Mucosa of descending colon (tissue), 3 donors: Measurements from ENCODE around the gene PRPF18. TPM values are rescaled to one million over a fixed set of nuclear protein-coding genes. Genes with fewer than 3 reads are reported as not detected.

ENCODE experiments used
- ATAC-seq: fragments of 200-7000 bp; cut with Tn5 transposase; one replicate; pipeline ENCODE4 v1.9.1; 2020; ENCODE audit warnings: mild to moderate bottlenecking, moderate library complexity
- DNase-seq, 3 donors: peaks; one replicate each; pipeline ENCODE4 v3.0.0-alpha.2; 2020
- H3K36me3 ChIP-seq: fragments of 200-600 bp; one replicate; pipeline ENCODE4 v1.8.0; 2021; ENCODE audit warnings: low read depth, mild to moderate bottlenecking
- H3K4me1 ChIP-seq: fragments of 200-600 bp; one replicate; pipeline ENCODE4 v1.8.0; 2021; ENCODE audit warnings: low read depth, mild to moderate bottlenecking
- H3K4me3 ChIP-seq: fragments of 200-600 bp; one replicate; pipeline ENCODE4 v1.8.0; 2021; ENCODE audit warnings: mild to moderate bottlenecking
- H3K9me3 ChIP-seq: fragments of 200-600 bp; one replicate; pipeline ENCODE4 v1.8.0; 2021; ENCODE audit warnings: mild to moderate bottlenecking
- intact Hi-C, 2 donors: fragments of 100-400 bp; cut with DNase I in 1 of 2; cut with micrococcal nuclease in 1 of 2; formaldehyde crosslinking; loops; one replicate each; pipeline versions ENCODE4 v1.11.0 to v1.11.1; 2022; cut with DNase I, micrococcal nuclease
- total RNA-seq, 3 donors: library from RNA; stranded (reverse); fragmentation: NEBNext Ultra II Directional in 2 of 3; extraction: Animal tissue kit (Norgen Biotek cat#: 25700) in 2 of 3; gene quantifications; one replicate each; pipeline versions ENCODE4 v1.2.1 to v1.2.4, GENCODE V29; 2021 to 2023
- TF ChIP-seq, protein P1 (sequence below): fragments of 200-600 bp; IDR thresholded peaks from one replicate; pipeline ENCODE4 v1.8.0; 2022; ENCODE audit warnings: antibody characterized with exemption, mild to moderate bottlenecking
- donor health status: DM: no; HTN: no; CAD: no; lungs with moderate emphysema.
- donor health status: DM: no; HTN: no; CAD: no.
- donor health status: DM: no; HTN: yes; CAD: no.

PRPF18 gene
- total RNA-seq, 3 donors from 2014 or later: 20.8 to 26.1 (median 25.9) TPM

DNA sequence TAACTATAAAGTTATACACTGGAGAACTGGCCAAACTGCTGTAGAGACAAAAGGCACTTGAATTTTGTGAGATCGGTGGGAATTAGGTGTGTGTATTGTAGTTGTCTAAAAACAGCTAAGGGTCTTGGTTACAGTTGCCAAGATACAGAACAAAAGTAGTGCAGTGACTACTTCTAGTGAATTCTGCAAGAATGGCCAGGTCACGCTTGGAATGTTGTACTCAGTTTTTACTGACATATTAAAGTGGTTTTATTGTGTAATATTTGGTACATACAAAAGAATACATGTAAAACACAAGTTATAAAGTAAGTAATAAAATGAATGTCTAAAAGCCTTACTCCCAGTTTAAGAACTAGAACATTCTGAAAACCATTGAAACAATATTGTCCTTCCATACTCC is 42.4 kb downstream of the PRPF18 start:
- Histone ChIP-seq H3K36me3 (no peaks in the 10 kb centered on the region), H3K9me3 (no peaks in the 10 kb centered on the region), H3K4me1 (no peaks in the 10 kb centered on the region), H3K4me3 (no peak overlapping the region)
- TF ChIP-seq, protein P1, sequence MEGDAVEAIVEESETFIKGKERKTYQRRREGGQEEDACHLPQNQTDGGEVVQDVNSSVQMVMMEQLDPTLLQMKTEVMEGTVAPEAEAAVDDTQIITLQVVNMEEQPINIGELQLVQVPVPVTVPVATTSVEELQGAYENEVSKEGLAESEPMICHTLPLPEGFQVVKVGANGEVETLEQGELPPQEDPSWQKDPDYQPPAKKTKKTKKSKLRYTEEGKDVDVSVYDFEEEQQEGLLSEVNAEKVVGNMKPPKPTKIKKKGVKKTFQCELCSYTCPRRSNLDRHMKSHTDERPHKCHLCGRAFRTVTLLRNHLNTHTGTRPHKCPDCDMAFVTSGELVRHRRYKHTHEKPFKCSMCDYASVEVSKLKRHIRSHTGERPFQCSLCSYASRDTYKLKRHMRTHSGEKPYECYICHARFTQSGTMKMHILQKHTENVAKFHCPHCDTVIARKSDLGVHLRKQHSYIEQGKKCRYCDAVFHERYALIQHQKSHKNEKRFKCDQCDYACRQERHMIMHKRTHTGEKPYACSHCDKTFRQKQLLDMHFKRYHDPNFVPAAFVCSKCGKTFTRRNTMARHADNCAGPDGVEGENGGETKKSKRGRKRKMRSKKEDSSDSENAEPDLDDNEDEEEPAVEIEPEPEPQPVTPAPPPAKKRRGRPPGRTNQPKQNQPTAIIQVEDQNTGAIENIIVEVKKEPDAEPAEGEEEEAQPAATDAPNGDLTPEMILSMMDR: no peak
- ATAC-seq (no peak), DNase-seq (no peak)
- intact Hi-C loops: no loop called here

DNA sequence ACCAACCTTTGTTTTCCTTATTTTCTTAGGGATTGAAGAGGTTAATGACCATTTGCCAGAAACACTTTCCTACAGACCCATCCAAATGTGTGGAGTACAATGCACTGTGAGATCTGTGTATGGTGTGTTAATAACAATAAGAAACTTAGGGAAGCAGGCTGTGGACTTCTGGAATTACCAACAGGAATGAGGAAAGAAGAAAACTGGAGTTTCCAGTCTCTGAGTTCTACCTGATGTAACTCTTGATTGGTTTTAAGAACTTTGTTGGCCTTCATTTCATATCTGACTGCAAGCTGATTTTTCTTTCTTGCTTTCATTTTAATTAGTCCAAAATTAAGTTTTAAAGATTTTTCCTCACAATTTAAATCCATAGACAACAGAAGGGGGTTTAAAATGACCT is 43.5 kb downstream of the PRPF18 start:
- H3K36me3 ChIP-seq: no peaks in the 10 kb centered on the region
- TF ChIP-seq, protein P1: no peak
- peak; percentile 34 for ATAC-seq
- H3K4me3 ChIP-seq: no peak overlapping the region
- intact Hi-C loops: no loop called here
- no peaks in the 10 kb centered on the region for H3K9me3 ChIP-seq
- DNase-seq: no peak
- no peaks in the 10 kb centered on the region for H3K4me1 ChIP-seq

DNA sequence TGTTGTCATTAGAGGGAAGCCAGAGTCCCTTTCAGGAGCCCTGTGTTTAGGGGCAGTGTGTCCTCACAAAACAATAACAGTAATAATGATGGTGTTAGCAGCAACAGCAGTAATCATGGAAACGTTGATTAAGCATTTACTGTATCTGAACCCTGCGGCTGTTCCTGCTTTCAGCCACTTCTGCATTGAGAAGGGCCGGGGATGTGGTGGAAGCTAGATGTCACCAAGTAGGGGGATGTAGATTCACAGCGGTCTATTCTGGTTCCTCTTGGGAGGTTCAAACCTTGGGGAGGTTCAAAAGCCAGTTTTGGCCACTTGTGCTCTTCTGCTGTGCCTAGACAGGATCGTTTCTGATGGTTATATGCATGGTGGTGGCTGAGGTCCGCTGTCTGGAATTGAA is 44.8 kb downstream of the PRPF18 start:
- intact Hi-C loops: no loop called here
- Histone ChIP-seq H3K36me3 (no peaks in the 10 kb centered on the region), H3K4me1 (no peaks in the 10 kb centered on the region), H3K9me3 (no peaks in the 10 kb centered on the region), H3K4me3 (no peak overlapping the region)
- DNase-seq (no peak), ATAC-seq (peak; percentile 17)
- TF ChIP-seq, protein P1: no peak

DNA sequence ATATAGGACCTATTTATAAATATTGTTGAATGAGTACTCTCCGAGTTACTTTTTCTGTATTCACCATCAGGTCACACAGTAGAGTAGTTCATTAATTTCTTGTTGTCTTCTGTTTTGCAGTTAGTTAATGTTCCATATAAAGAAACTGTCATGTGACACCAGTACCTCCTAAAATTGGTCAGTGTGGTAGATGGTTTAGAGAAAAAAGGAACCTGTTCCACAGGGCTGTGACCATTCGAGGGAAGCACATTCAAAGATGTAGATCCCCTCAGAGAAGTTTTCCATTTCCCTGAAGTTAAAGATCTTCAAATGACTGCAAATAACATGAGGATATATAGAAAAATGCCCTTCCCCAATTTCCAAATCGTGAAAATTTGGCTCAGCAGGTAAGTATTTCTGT is 45.7 kb downstream of the PRPF18 start:
- no peak overlapping the region for H3K4me3 ChIP-seq
- TF ChIP-seq, protein P1: no peak
- DNase-seq: no peak
- no peaks in the 10 kb centered on the region for H3K36me3 ChIP-seq
- no peaks in the 10 kb centered on the region for H3K4me1 ChIP-seq
- intact Hi-C loops: no loop called here
- no peaks in the 10 kb centered on the region for H3K9me3 ChIP-seq
- ATAC-seq: no peak

DNA sequence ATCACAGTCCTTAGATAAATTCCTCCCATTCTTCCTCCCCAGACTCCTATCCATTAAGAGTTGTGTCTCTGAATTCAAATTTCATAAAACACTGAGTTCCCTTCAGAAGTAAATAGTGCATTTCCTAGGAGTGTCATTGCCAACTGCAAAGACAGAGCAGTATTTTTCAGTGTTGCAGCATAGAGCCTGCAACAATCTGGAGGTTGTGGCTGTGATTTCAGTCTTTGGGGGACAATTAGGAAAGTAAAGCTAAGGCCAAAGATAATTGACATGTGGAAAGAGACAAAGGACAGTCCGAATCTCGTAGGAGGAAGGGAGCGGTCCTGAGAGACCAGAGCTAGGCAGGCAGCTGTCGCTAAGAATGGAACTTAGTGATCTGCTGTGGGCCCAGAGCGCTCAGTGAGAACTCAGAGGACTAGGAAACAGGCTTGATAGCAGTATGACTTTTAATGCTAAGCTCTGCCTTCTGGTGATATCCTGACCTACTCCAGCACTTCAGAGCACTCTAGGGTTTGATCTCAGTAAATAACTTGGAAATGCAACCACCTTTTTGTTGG is 46.2 kb downstream of the PRPF18 start:
- TF ChIP-seq, protein P1: no peak
- intact Hi-C loops: no loop called here
- Histone ChIP-seq H3K9me3 (no peaks in the 10 kb centered on the region), H3K4me3 (no peak overlapping the region), H3K4me1 (no peaks in the 10 kb centered on the region), H3K36me3 (no peaks in the 10 kb centered on the region)
- DNase-seq: no peak
- no peak for ATAC-seq

DNA sequence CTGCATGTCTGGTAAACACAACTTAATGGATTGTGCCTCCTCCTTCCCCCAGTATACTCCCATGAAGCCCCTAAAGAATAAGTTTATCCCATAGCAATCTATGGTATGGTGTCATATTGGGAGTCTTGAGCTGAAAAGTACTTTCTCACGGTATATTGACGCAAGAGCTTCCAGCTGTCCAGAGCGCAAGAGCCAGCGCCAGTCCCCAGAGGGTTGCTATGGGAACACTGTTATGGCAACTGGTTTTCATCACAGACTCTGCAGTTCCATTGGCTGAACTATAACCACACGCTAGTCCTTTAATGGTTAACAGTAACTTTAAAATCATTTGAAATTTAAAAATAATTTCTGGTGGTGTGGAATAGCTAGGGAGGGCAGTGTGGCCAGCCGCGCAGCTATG is 46.9 kb downstream of the PRPF18 start:
- Histone ChIP-seq H3K9me3 (no peaks in the 10 kb centered on the region), H3K4me3 (no peak overlapping the region), H3K36me3 (no peaks in the 10 kb centered on the region), H3K4me1 (no peaks in the 10 kb centered on the region)
- DNase-seq (peak in 1 of 3 donors; percentile 31), ATAC-seq (peak; percentile 72)
- intact Hi-C loops: no loop called here
- TF ChIP-seq, protein P1: no peak
